ENCODE results near the gene CYP21A2.
"Not testable (repeated sequence)": the region's sequence is repeated elsewhere in the genome, so short reads cannot be mapped to it uniquely, and the experiment has no call there.

DNA sequence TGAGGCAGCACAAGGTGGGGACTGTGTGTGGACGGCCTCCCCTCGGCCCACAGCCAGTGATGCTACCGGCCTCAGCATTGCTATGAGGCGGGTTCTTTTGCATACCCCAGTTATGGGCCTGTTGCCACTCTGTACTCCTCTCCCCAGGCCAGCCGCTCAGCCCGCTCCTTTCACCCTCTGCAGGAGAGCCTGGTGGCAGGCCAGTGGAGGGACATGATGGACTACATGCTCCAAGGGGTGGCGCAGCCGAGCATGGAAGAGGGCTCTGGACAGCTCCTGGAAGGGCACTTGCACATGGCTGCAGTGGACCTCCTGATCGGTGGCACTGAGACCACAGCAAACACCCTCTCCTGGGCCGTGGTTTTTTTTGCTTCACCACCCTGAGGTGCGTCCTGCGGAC lies 31.1 kb upstream of the CYP21A2 start:
- not testable (repeated sequence) for TF ChIP-seq EP300, POLR2A (IDR thresholded peaks at IDR 0.05)
- TF ChIP-seq, protein P1, sequence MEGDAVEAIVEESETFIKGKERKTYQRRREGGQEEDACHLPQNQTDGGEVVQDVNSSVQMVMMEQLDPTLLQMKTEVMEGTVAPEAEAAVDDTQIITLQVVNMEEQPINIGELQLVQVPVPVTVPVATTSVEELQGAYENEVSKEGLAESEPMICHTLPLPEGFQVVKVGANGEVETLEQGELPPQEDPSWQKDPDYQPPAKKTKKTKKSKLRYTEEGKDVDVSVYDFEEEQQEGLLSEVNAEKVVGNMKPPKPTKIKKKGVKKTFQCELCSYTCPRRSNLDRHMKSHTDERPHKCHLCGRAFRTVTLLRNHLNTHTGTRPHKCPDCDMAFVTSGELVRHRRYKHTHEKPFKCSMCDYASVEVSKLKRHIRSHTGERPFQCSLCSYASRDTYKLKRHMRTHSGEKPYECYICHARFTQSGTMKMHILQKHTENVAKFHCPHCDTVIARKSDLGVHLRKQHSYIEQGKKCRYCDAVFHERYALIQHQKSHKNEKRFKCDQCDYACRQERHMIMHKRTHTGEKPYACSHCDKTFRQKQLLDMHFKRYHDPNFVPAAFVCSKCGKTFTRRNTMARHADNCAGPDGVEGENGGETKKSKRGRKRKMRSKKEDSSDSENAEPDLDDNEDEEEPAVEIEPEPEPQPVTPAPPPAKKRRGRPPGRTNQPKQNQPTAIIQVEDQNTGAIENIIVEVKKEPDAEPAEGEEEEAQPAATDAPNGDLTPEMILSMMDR (IDR thresholded peaks at IDR 0.05) = not testable (repeated sequence)
